IPS-18c (cell line): ENCODE measurements around the gene SLC38A8.
A peak's percentile ranks its signal among the peaks of the same experiment; 100 is the strongest.

Experiments used
- H3K4me3 ChIP-seq: 2 replicates; pipeline ENCODE4 v1.7.0; 2013; ENCODE audit warnings: low read depth, mild to moderate bottlenecking, low read length, moderate library complexity; ENCODE audit not compliant: insufficient read depth
- H3K9me3 ChIP-seq: one replicate; pipeline ENCODE4 v1.6.1; 2013; ENCODE audit warnings: mild to moderate bottlenecking, low read length, moderate library complexity; ENCODE audit not compliant: control insufficient read depth, insufficient read depth

Gene SLC38A8

DNA sequence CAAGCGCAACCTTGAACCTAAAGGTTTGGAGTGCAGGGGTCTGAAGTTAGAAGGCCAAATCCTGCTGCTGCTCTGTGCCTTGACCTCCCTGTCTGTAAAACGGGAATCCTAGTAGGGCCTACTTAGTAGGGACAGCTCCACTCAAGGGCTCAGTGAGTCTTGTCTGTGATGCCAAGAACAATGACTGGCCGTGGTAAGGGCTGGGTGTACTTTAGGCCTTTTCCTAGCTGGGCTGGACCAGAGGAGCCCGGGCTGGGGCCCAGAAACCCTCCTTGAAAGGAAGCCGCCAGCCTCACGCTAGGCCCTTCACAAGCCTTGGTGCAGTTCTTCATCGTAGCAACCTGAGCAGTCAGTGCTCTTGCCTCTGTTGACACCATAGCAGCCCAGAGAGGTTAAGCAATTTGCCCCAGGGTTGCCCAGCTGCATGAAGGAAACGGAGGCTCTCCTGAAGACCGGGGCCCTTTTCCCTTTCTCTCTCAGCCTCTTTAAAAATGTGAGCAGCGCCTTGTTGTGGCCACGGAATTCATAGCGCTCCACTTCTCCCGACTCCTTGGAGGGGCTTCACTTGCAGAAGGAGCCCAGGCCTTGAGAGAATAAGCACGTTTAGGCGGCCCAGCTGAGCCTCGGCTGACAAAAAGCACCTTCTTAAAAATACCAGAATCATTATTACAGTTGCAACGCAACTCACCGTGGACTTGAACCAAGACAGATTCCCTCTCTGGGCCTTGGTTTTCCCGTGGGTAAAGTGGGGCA lies 70.2 kb downstream of the SLC38A8 start:
- no peaks in the 10 kb centered on the region for H3K9me3 ChIP-seq

DNA sequence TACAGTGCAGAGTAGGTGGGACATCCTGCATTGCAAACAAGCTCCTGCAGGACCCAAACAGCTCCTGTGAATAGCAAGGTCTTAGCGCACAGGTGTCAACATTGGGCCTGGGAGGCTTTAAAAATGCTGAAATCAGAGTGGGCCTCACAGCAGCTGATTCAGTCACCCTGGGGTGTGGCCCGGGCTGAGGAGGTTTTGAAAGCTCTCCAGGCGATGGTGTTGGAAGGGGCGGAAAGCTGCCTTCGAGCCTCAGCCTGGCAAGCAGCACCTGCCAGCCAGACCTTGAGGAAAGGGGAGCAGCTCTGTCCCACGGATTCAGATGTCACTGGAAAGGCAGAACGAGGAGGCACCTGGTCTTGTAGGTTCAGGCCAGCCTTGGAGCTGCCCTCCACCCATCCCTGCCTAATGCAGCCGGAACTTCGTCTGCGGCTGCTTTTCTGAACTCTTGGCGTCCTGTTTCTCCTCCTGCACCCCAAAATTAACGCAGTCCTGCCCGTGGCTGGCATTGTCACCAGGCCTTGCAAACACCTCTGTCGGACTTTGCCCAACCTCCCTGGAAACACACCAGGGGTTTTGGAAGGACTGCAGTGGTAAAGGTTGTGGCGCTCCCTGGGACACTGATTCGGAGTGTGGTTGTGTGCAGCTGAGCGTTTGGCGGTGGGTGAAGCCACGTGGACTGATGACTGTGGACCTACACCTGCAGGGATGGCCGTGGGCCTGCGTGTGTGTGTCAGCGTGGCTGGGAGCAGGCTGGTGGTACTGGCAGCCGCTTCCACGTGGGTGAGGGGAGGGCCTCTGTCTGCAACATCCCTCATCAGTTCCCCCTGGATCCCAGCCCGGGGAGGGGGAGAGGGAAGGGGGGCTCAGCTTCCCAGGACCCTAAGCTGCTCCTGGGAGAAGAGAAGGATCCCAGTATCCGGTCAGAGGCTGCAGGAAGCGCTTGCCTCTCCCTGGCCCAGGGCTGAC lies 71.1 kb downstream of the SLC38A8 start:
- no peaks in the 10 kb centered on the region for H3K9me3 ChIP-seq
- H3K4me3 ChIP-seq, result no peak overlapping the region

More for the DNA sequence above, 70.2 kb downstream of the SLC38A8 start:
- H3K4me3 ChIP-seq, result no peak overlapping the region

DNA sequence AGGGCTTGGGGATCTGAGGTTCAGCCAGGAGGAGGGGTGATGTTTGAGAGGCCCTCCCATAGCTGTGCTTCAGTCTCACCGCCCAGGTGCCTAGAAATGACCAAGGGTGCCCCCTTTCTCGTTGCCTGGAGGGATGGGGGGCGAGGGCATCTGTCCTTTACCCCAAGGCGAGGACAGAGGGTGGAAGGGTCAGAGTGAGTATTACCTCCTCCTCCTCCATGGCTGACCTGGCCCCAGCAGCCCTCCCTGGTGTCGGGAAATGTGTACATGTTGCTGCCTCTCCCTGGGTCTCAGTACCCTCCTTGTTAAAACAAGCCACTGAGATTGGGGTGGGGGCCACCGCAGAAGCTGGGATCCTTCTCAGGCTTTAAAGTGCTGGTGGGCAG lies 72.2 kb downstream of the SLC38A8 start:
- H3K9me3 ChIP-seq, result no peaks in the 10 kb centered on the region
- no peak overlapping the region for H3K4me3 ChIP-seq

GRCh38 chr16:83969771-83970429 lies 72.7 kb downstream of the SLC38A8 start:
- H3K9me3 ChIP-seq, result no peaks in the 10 kb centered on the region
- no peak overlapping the region for H3K4me3 ChIP-seq

GRCh38 chr16:83968891-83969649 lies 73.5 kb downstream of the SLC38A8 start:
- Histone ChIP-seq H3K4me3 (peak overlapping the region; percentile 44), H3K9me3 (no peaks in the 10 kb centered on the region)

DNA sequence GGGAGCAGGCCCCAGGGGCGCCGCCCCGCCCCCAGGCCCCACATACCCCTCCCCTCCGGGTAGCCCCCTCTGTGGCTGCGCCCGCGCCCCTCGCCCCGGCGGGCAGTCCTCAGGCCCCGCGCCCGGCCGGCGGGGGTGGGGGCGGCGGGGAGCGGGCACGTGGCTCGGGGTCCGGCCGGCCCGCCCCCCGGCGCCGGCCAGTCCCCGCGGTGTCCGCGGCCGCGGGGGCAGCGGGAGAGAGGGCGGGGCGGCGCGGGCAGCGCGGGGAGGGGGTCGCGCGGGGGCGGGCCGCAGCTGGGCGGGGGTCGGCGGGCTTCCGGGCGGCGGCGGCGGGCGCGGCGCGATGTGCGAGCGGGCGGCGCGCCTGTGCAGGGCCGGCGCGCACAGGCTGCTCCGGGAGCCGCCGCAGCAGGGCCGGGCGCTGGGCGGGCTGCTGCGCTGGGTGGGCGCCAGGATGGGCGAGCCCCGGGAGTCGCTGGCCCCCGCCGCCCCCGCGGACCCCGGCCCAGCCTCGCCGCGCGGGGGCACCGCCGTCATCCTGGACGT lies 74.2 kb downstream of the SLC38A8 start:
- Histone ChIP-seq H3K4me3 (peak overlapping the region; percentile 44; the same call in 1 of the 2 replicates), H3K9me3 (no peaks in the 10 kb centered on the region)

DNA sequence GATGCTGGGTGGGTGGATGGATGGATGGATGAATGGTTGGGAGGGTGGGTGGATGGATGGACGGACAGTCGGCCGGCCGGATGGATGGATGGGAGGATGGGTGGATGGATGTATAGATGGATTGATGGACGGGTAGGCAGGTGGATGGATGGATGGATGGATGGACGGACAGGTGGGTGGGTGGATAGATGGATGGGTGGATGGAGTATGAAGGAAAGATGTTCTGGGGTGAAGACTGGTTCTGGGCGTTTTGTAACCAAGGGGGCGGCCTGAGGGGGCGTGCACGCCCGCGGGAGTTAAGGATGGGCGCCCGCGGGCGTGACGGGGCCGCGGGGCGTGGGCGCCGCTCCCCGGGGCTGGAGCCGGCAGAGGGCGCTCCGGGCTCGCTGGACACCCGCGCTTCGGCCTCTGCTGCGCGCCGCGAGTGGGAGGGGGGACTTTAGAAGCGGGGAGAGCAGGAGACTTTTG lies 74.7 kb downstream of the SLC38A8 start, which contains the start of gene NECAB2:
NECAB2 (plus strand) TSS at position 407 of the 468 bp plus-strand sequence. CDS start 405 bp downstream, outside the sequence.
- H3K4me3 ChIP-seq, result peak within 1 kb of the TSS; percentile 44
- no peaks in the 10 kb centered on the region for H3K9me3 ChIP-seq

- Histone ChIP-seq H3K4me3 (no peak overlapping the region), H3K9me3 (no peaks in the 10 kb centered on the region)
These were observed 75.5 kb downstream of the SLC38A8 start for GRCh38 chr16:83967091-83967490.

- H3K9me3 ChIP-seq, result no peaks in the 10 kb centered on the region
- H3K4me3 ChIP-seq, result no peak overlapping the region
These were observed 76.4 kb downstream of the SLC38A8 start for GRCh38 chr16:83966153-83966696.

- no peaks in the 10 kb centered on the region for H3K9me3 ChIP-seq
- H3K4me3 ChIP-seq, result no peak overlapping the region
These were observed 77.0 kb downstream of the SLC38A8 start for GRCh38 chr16:83965444-83966152.

DNA sequence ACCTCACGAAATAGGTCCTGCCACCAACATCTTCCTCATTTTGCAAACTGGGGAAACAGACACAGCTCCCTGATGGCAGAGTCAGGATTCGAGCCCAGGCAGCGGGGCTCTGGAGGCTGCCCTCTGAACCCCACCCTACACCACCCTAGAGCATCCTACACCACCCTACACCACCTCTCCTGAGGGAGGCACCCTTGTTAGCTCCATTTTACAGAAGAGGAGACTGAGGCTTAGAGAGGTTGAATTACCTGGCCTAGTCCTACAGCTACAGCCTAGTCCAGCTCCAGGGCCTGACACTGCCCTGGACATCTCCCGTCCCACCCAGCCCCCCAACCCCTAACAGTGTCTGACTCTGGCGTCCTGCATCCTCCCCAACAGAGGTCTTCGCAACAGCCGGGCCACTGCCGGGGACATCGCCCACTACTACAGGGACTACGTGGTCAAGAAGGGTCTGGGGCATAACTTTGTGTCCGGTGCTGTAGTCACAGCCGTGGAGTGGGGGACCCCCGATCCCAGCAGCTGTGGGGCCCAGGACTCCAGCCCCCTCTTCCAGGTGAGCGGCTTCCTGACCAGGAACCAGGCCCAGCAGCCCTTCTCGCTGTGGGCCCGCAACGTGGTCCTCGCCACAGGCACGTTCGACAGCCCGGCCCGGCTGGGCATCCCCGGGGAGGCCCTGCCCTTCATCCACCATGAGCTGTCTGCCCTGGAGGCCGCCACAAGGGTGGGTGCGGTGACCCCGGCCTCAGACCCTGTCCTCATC lies 77.7 kb downstream of the SLC38A8 start:
- Histone ChIP-seq H3K4me3 (no peak overlapping the region), H3K9me3 (no peaks in the 10 kb centered on the region)

- Histone ChIP-seq H3K9me3 (no peaks in the 10 kb centered on the region), H3K4me3 (no peak overlapping the region)
These were observed 79.1 kb downstream of the SLC38A8 start for GRCh38 chr16:83963277-83964119.

DNA sequence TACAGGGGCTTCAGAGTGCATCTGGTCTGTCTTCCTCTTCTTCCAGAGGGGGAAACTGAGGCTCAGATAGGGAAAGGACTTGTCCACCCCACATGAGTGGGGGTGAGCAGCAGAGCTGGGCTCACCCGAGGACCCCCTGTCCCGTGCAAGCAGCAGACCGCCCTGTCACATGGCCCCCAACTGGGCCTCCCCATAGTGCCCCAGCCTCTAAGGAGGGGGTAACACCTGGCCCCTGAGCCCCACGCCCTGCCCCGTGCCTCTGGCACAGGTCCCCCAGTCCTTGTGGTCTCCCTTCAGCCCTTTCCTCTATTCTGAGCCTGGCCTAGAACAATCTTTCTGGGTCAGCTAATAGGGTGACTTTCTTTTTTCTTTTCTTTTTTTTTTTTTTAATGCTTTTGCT lies 81.0 kb downstream of the SLC38A8 start:
- Histone ChIP-seq H3K9me3 (no peaks in the 10 kb centered on the region), H3K4me3 (no peak overlapping the region)

GRCh38 chr16:83960521-83961249 lies 81.9 kb downstream of the SLC38A8 start:
- no peaks in the 10 kb centered on the region for H3K9me3 ChIP-seq
- no peak overlapping the region for H3K4me3 ChIP-seq
